Measurements from ENCODE around the gene PPP1R15A.

The PPP1R15A gene

GRCh38 chr19:48922548-48923490, 50.6 kb downstream of the PPP1R15A start:
- H3K4me3 Mint-ChIP-seq, result no peak overlapping the region
- no peak overlapping the region for H3K27ac Mint-ChIP-seq
- DNase-seq (ENCODE audit: low spot score in 2 of 2) (no peak), ATAC-seq (ENCODE audit: low read depth) (no peak)
- H3K36me3 Mint-ChIP-seq, result peaks cover 21% of the 10 kb centered on the region
- H3K27me3 Mint-ChIP-seq, result no peaks in the 10 kb centered on the region
- H3K4me1 Mint-ChIP-seq, result peaks cover 7% of the 10 kb centered on the region
- no peaks in the 10 kb centered on the region for H3K9me3 Mint-ChIP-seq

- H3K27me3 Mint-ChIP-seq, result no peaks in the 10 kb centered on the region
- H3K36me3 Mint-ChIP-seq, result peaks cover 12% of the 10 kb centered on the region
- no peaks in the 10 kb centered on the region for H3K9me3 Mint-ChIP-seq
- no peaks in the 10 kb centered on the region for H3K4me1 Mint-ChIP-seq
- no peak for ATAC-seq (ENCODE audit: low read depth)
- no peak for DNase-seq (ENCODE audit: low spot score in 2 of 2)
- H3K4me3 Mint-ChIP-seq, result no peak overlapping the region
- H3K27ac Mint-ChIP-seq, result no peak overlapping the region
Observed at GRCh38 chr19:48925240-48925843, 53.1 kb downstream of the PPP1R15A start.
